GM12872 (cell line): Measurements from ENCODE around the gene SVOPL.

Source experiments
- TF ChIP-seq, protein P1 (sequence below): IDR thresholded peaks from 3 replicates; pipeline ENCODE4 v1.5.1; 2011; ENCODE audit warnings: low read depth, mild to moderate bottlenecking, low read length, moderate library complexity; ENCODE audit not compliant: insufficient read depth

The SVOPL gene

GRCh38 chr7:138720286-138720685 lies 19.1 kb upstream of the SVOPL start:
- TF ChIP-seq, protein P1, sequence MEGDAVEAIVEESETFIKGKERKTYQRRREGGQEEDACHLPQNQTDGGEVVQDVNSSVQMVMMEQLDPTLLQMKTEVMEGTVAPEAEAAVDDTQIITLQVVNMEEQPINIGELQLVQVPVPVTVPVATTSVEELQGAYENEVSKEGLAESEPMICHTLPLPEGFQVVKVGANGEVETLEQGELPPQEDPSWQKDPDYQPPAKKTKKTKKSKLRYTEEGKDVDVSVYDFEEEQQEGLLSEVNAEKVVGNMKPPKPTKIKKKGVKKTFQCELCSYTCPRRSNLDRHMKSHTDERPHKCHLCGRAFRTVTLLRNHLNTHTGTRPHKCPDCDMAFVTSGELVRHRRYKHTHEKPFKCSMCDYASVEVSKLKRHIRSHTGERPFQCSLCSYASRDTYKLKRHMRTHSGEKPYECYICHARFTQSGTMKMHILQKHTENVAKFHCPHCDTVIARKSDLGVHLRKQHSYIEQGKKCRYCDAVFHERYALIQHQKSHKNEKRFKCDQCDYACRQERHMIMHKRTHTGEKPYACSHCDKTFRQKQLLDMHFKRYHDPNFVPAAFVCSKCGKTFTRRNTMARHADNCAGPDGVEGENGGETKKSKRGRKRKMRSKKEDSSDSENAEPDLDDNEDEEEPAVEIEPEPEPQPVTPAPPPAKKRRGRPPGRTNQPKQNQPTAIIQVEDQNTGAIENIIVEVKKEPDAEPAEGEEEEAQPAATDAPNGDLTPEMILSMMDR = no peak

DNA sequence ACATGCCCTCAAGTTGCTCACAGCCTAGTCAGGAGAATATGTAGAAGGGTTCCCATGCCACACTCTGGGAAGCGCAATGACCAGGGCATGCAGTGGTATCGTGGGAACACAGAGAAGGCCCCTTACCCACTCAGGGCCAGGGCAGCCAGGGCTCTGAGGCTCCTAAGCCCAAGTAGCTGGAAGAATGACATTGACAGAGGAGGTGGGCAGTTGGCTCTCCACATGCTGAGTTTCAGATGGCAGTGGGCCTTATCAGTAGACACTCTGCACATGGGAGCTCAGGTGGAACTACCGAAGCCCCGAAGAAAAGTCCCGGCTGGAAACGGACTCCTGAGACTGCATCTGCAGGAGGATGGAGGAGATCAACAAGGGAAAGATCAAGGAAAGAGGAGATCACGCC lies 15.7 kb upstream of the SVOPL start:
- TF ChIP-seq, protein P1 = no peak

GRCh38 chr7:138713191-138713590 lies 12.0 kb upstream of the SVOPL start:
- TF ChIP-seq, protein P1 = no peak

DNA sequence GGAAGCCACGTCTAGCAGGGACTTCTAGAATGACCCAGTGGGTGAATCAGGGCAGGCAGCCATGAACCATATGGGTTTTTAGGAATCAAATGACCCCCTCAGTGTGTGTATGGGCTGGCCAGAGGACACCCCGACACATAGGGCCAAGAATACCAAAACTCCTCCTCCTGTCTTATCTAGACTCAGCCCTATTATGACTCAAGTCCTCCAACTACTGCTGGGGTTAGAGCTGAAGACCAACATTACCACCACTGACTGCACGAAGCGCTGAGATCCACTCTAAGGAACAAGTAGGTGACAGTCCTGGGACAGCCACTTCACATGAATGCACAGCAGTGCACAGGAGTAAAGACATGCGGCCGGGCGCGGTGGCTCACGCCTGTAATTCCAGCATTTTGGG lies 11.5 kb upstream of the SVOPL start:
- TF ChIP-seq, protein P1 = no peak

DNA sequence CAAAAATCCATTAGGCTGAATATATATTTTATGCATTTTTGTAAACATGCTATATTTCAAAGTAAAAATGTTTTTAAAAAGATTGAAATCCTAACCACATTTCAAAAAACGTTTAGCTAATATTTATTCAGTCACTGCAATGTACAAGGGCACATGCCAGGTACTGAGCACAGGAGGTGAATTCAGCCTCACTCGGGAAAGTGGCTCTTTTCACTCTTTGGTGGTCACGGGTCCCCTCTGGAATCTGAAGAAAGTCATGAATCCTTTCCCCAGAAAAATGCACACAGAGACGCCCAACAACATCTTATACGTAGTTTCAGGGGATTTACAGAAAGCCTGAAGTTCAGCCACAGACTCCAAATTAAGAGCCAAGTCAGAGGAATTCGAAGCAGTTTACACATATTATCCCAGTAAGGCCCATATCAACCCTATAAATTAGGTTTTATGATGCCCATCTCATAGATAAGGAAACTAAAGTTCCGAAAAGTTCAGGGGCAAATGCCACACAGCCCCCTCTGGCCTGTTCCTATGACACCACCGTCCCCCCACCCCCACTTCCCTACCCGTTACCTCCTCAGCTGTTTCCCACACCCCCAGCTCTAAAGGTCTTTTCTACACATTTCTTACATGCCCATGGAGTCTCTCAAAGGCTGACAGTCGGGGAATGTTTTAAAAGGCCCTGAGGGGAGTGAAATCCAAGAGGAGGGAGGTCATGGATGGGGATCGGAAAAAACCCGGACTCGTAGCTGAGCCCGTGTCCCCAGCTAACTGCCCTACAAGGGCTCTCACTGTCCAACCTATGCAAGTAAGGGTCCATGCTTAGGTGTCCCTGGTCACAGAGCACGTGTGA lies 9.6 kb upstream of the SVOPL start:
- TF ChIP-seq, protein P1 = no peak

- TF ChIP-seq, protein P1 = no peak
These were observed 4.0 kb upstream of the SVOPL start for GRCh38 chr7:138705167-138705566.

GRCh38 chr7:138701537-138701923 lies 368 bp upstream of the SVOPL start:
- TF ChIP-seq, protein P1 = no peak
